Ishikawa (cell line): ENCODE data around the gene SPDYE6.

Experiments
- CEBPB ChIP-seq: IDR thresholded peaks from 2 replicates; pipeline ENCODE4 v1.6.1; 2012
- CREB1 ChIP-seq: IDR thresholded peaks from 2 replicates; pipeline ENCODE4 v1.6.1; 2012; ENCODE audit warnings: low read depth
- FOXM1 ChIP-seq: IDR thresholded peaks from 2 replicates; pipeline ENCODE4 v1.6.1; 2012; ENCODE audit warnings: low read depth, borderline replicate concordance
- MAX ChIP-seq: IDR thresholded peaks from 2 replicates; pipeline ENCODE4 v1.6.1; 2012
- NFIC ChIP-seq: IDR thresholded peaks from 2 replicates; pipeline ENCODE4 v1.6.1; 2012
- RAD21 ChIP-seq: IDR thresholded peaks from 2 replicates; pipeline ENCODE4 v1.6.1; 2012; ENCODE audit warnings: low read depth
- REST ChIP-seq: IDR thresholded peaks from 2 replicates; pipeline ENCODE4 v1.6.1; 2012; ENCODE audit warnings: low read depth, mild to moderate bottlenecking
- TAF1 ChIP-seq: IDR thresholded peaks from 2 replicates; pipeline ENCODE4 v1.6.1; 2012; ENCODE audit warnings: low read depth, mild to moderate bottlenecking

GRCh38 chr7:102376964-102377466 lies 20.8 kb upstream of the SPDYE6 start:
- TF ChIP-seq CREB1: no peak
- TF ChIP-seq MAX: no peak
- TF ChIP-seq REST: no peak
- no peak for TF ChIP-seq TAF1
- TF ChIP-seq FOXM1: no peak
- no peak for TF ChIP-seq NFIC
- TF ChIP-seq RAD21: no peak
- no peak for TF ChIP-seq CEBPB
